ENCODE measurements around the gene TEX14.

DNA sequence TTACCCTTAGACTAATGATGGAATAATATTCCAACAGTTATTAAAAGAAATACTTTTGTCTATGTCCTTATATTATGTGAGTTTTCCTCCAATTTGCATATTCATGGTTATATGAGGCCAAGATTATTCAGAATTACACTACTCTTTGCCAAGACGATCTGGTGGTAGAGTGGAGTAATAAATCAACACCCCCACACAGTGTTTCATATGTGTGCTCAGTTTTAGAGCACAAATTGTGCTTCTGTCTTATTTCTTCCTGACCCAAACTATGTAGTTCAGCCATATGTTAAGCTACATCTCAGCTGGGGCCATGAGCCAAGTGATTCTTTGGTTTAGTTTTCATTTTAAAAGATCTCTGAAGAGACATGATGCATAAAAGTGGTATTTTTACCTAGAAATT lies 37.0 kb upstream of the TEX14 start:
- TF ChIP-seq, protein P1, sequence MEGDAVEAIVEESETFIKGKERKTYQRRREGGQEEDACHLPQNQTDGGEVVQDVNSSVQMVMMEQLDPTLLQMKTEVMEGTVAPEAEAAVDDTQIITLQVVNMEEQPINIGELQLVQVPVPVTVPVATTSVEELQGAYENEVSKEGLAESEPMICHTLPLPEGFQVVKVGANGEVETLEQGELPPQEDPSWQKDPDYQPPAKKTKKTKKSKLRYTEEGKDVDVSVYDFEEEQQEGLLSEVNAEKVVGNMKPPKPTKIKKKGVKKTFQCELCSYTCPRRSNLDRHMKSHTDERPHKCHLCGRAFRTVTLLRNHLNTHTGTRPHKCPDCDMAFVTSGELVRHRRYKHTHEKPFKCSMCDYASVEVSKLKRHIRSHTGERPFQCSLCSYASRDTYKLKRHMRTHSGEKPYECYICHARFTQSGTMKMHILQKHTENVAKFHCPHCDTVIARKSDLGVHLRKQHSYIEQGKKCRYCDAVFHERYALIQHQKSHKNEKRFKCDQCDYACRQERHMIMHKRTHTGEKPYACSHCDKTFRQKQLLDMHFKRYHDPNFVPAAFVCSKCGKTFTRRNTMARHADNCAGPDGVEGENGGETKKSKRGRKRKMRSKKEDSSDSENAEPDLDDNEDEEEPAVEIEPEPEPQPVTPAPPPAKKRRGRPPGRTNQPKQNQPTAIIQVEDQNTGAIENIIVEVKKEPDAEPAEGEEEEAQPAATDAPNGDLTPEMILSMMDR (IDR thresholded peaks at IDR 0.05): no peak
- TF ChIP-seq EP300 (IDR thresholded peaks at IDR 0.05; ENCODE audit: low read depth): no peak
- TF ChIP-seq POLR2AphosphoS5 (IDR thresholded peaks at IDR 0.05): no peak

Measured in transverse colon (tissue), 4 donors.